ENCODE measurements around the gene CAND2.
"Not testable (repeated sequence)": the region's sequence is repeated elsewhere in the genome, so short reads cannot be mapped to it uniquely, and the experiment has no call there.

Gene CAND2

GRCh38 chr3:12832350-12833221 is 36.1 kb downstream of the CAND2 start:
- DNase-seq = no peak

GRCh38 chr3:12833222-12834161 is 37.0 kb downstream of the CAND2 start:
- no peak for DNase-seq

GRCh38 chr3:12835052-12835665 is 38.7 kb downstream of the CAND2 start:
- no peak for DNase-seq

- DNase-seq = no peak
Measured at GRCh38 chr3:12837295-12837986, 41.0 kb downstream of the CAND2 start.

GRCh38 chr3:12838179-12838965 is 41.9 kb downstream of the CAND2 start:
- DNase-seq = no peak

- DNase-seq = no peak
Measured at GRCh38 chr3:12839156-12839946, 42.9 kb downstream of the CAND2 start.

GRCh38 chr3:12840148-12840547 is 43.7 kb downstream of the CAND2 start:
- DNase-seq = not testable (repeated sequence)

- DNase-seq = no peak
Measured at GRCh38 chr3:12840591-12841148, 44.2 kb downstream of the CAND2 start.

GRCh38 chr3:12841149-12841969 is 44.9 kb downstream of the CAND2 start, which contains the start of gene RPL32:
TSS of gene RPL32 (minus strand) at chr3:12841565. CDS start at chr3:12840237, 1,328 bp downstream.
- peak; percentile 95 for DNase-seq

GRCh38 chr3:12841970-12842328 is 45.5 kb downstream of the CAND2 start:
- no peak for DNase-seq

- no peak for DNase-seq
Measured at GRCh38 chr3:12842469-12842868, 46.0 kb downstream of the CAND2 start.

- DNase-seq = no peak
Measured at GRCh38 chr3:12845811-12846210, 49.3 kb downstream of the CAND2 start.

- DNase-seq = no peak
Measured at GRCh38 chr3:12852201-12852600, 55.7 kb downstream of the CAND2 start.

GRCh38 chr3:12853847-12854246 is 57.4 kb downstream of the CAND2 start:
- DNase-seq = not testable (repeated sequence)

GRCh38 chr3:12854565-12854964 is 58.1 kb downstream of the CAND2 start:
- no peak for DNase-seq

- no peak for DNase-seq
Measured at GRCh38 chr3:12856626-12857025, 60.1 kb downstream of the CAND2 start.

GRCh38 chr3:12859840-12860239 is 63.4 kb downstream of the CAND2 start:
- no peak for DNase-seq

- no peak for DNase-seq
Measured at GRCh38 chr3:12861611-12862010, 65.1 kb downstream of the CAND2 start.

GRCh38 chr3:12862387-12862786 is 65.9 kb downstream of the CAND2 start:
- no peak for DNase-seq

- DNase-seq = no peak
Measured at GRCh38 chr3:12865271-12865670, 68.8 kb downstream of the CAND2 start.

Measured in fibroblast of skin of right biceps (primary cell).